Endometrium (tissue), 2 donors: ENCODE data around the gene SPDYE3.
"Not testable (repeated sequence)": the region's sequence is repeated elsewhere in the genome, so short reads cannot be mapped to it uniquely, and the experiment has no call there.

Experiments
- FAIRE-seq: peaks from 2 replicates; lab custom pipeline; 2012; peaks lifted over from hg19 to GRCh38; lab: Jason Lieb, UNC
- donor health status: control.
- donor health status: control.

SPDYE3 gene

GRCh38 chr7:100307402-100307801 is at the start of gene SPDYE3:
Gene SPDYE3, plus strand, starts transcription at chr7:100307702. Its CDS starts 184 bp downstream, at chr7:100307886.
- FAIRE-seq, result not testable (repeated sequence)

GRCh38 chr7:100259984-100260383 is 47.5 kb upstream of the SPDYE3 start:
- not testable (repeated sequence) for FAIRE-seq

- not testable (repeated sequence) for FAIRE-seq
Measured at GRCh38 chr7:100262896-100263295, 44.6 kb upstream of the SPDYE3 start.

- not testable (repeated sequence) for FAIRE-seq
Measured at GRCh38 chr7:100264223-100264622, 43.3 kb upstream of the SPDYE3 start.

GRCh38 chr7:100264669-100265165 is 42.8 kb upstream of the SPDYE3 start:
- FAIRE-seq, result not testable (repeated sequence)

- FAIRE-seq, result not testable (repeated sequence)
Measured at GRCh38 chr7:100265851-100266250, 41.7 kb upstream of the SPDYE3 start.

- no peak for FAIRE-seq
Measured at GRCh38 chr7:100266576-100267354, 40.7 kb upstream of the SPDYE3 start.

- no peak for FAIRE-seq
Measured at GRCh38 chr7:100267648-100268047, 39.9 kb upstream of the SPDYE3 start.

- FAIRE-seq, result not testable (repeated sequence)
Measured at GRCh38 chr7:100268882-100269281, 38.6 kb upstream of the SPDYE3 start.

GRCh38 chr7:100269306-100270045 is 38.0 kb upstream of the SPDYE3 start:
- not testable (repeated sequence) for FAIRE-seq

GRCh38 chr7:100270046-100270918 is 37.2 kb upstream of the SPDYE3 start:
- FAIRE-seq, result not testable (repeated sequence)

- FAIRE-seq, result not testable (repeated sequence)
Measured at GRCh38 chr7:100270941-100271593, 36.4 kb upstream of the SPDYE3 start.

GRCh38 chr7:100271716-100272537 is 35.6 kb upstream of the SPDYE3 start:
- no peak for FAIRE-seq

- FAIRE-seq, result not testable (repeated sequence)
Measured at GRCh38 chr7:100272538-100272902, 35.0 kb upstream of the SPDYE3 start.

GRCh38 chr7:100275120-100275519 is 32.4 kb upstream of the SPDYE3 start:
- FAIRE-seq, result no peak

GRCh38 chr7:100276126-100276525 is 31.4 kb upstream of the SPDYE3 start:
- FAIRE-seq, result not testable (repeated sequence)

- FAIRE-seq, result not testable (repeated sequence)
Measured at GRCh38 chr7:100282069-100282608, 25.4 kb upstream of the SPDYE3 start.

- not testable (repeated sequence) for FAIRE-seq
Measured at GRCh38 chr7:100283147-100283546, 24.4 kb upstream of the SPDYE3 start.

GRCh38 chr7:100287191-100287969 is 20.1 kb upstream of the SPDYE3 start:
- not testable (repeated sequence) for FAIRE-seq
